ENCODE data around the gene MAP3K3.
"Not testable (repeated sequence)": the region's sequence is repeated elsewhere in the genome, so short reads cannot be mapped to it uniquely, and the experiment has no call there.

Gene MAP3K3

GRCh38 chr17:63709110-63709509 lies 86.9 kb downstream of the MAP3K3 start:
- DNase-seq = no peak

- no peak for DNase-seq
These were observed 92.5 kb downstream of the MAP3K3 start for GRCh38 chr17:63714550-63715277.

GRCh38 chr17:63716426-63716825 lies 94.2 kb downstream of the MAP3K3 start:
- no peak for DNase-seq

- no peak for DNase-seq
These were observed 96.8 kb downstream of the MAP3K3 start for GRCh38 chr17:63718988-63719387.

- DNase-seq = not testable (repeated sequence)
These were observed 98.0 kb downstream of the MAP3K3 start for GRCh38 chr17:63720194-63720593.

- DNase-seq = no peak
These were observed 100.2 kb downstream of the MAP3K3 start for GRCh38 chr17:63722403-63722802.

- DNase-seq = no peak
These were observed 113.5 kb downstream of the MAP3K3 start for GRCh38 chr17:63735691-63736090.

- DNase-seq = no peak
These were observed 118.4 kb downstream of the MAP3K3 start for GRCh38 chr17:63740464-63741142.

GRCh38 chr17:63741143-63741407 lies 118.9 kb downstream of the MAP3K3 start:
- no peak for DNase-seq

- peak; percentile 98 for DNase-seq
These were observed 119.4 kb downstream of the MAP3K3 start, which contains the start of gene STRADA for GRCh38 chr17:63741408-63742173. Gene STRADA, minus strand, starts transcription at chr17:63741799. Its CDS starts 13,430 bp downstream, at chr17:63728369.
